WTC11 (cell line): Measurements from ENCODE around the gene B4GALT4.

Source experiments
- AFF4 ChIP-seq: sonication (generic); formaldehyde crosslinking; IDR thresholded peaks from 2 replicates; pipeline ENCODE4 v1.8.1; 2023; ENCODE audit warnings: mild to moderate bottlenecking, missing genetic modification reagents, borderline replicate concordance
- AR ChIP-seq: fragments of 250-450 bp; sonication (Bioruptor Pico); IDR thresholded peaks from 2 replicates; pipeline ENCODE4 v1.9.0; 2021; ENCODE audit warnings: mild to moderate bottlenecking
- CTCF ChIP-seq: fragments of 200-600 bp; IDR thresholded peaks from 2 replicates; pipeline ENCODE4 v1.8.0; 2022; ENCODE audit warnings: antibody characterized with exemption
- FOXK1 ChIP-seq: sonication (generic); formaldehyde crosslinking; IDR thresholded peaks from 2 replicates; pipeline ENCODE4 v1.8.0; 2022; ENCODE audit warnings: mild to moderate bottlenecking, moderate library complexity, missing genetic modification reagents
- FOXP4 ChIP-seq: sonication (generic); formaldehyde crosslinking; IDR thresholded peaks from 2 replicates; pipeline ENCODE4 v1.8.0; 2022; ENCODE audit warnings: mild to moderate bottlenecking, missing genetic modification reagents
- NFE2L1 ChIP-seq: sonication (generic); formaldehyde crosslinking; IDR thresholded peaks from 2 replicates; pipeline ENCODE4 v1.8.1; 2023; ENCODE audit warnings: missing genetic modification reagents
- NFYB ChIP-seq: sonication (generic); formaldehyde crosslinking; conservative IDR thresholded peaks from 2 replicates; pipeline ENCODE4 v1.8.0; 2022; ENCODE audit warnings: low read depth, missing genetic modification reagents
- PREB ChIP-seq: sonication (generic); formaldehyde crosslinking; IDR thresholded peaks from 2 replicates; pipeline ENCODE4 v1.8.1; 2022; ENCODE audit warnings: mild to moderate bottlenecking, missing genetic modification reagents, moderate library complexity, borderline replicate concordance
- TCF7 ChIP-seq: sonication (generic); formaldehyde crosslinking; IDR thresholded peaks from 2 replicates; pipeline ENCODE4 v1.8.0; 2022; ENCODE audit warnings: mild to moderate bottlenecking, low read depth, missing genetic modification reagents, moderate library complexity
- USF1 ChIP-seq: sonication (generic); formaldehyde crosslinking; IDR thresholded peaks from 2 replicates; pipeline ENCODE4 v1.8.0; 2022; ENCODE audit warnings: mild to moderate bottlenecking, missing genetic modification reagents
- ZNF138 ChIP-seq: sonication (generic); formaldehyde crosslinking; conservative IDR thresholded peaks from 2 replicates; pipeline ENCODE4 v1.8.1; 2022; ENCODE audit warnings: mild to moderate bottlenecking, moderate library complexity, missing genetic modification reagents
- ZNF423 ChIP-seq: fragments of 250-450 bp; sonication (Bioruptor Pico); IDR thresholded peaks from 2 replicates; pipeline ENCODE4 v2.1.2; 2022; ENCODE audit warnings: mild to moderate bottlenecking, moderate library complexity

- TF ChIP-seq CTCF (no peak), USF1 (CRISPR knock-in tag) (no peak), ZNF138 (CRISPR knock-in tag) (no peak), AR (CRISPR knock-in tag) (no peak), PREB (CRISPR knock-in tag) (no peak), AFF4 (CRISPR knock-in tag) (no peak), NFYB (CRISPR knock-in tag) (no peak), FOXK1 (CRISPR knock-in tag) (no peak), TCF7 (CRISPR knock-in tag) (no peak), NFE2L1 (CRISPR knock-in tag) (no peak), FOXP4 (CRISPR knock-in tag) (no peak), ZNF423 (CRISPR knock-in tag) (no peak)
Observed at GRCh38 chr3:119258915-119259314, 18.2 kb upstream of the B4GALT4 start.
